NAMALWA (cell line): ENCODE results near the gene TNFRSF13B.
"Not testable (repeated sequence)": the region's sequence is repeated elsewhere in the genome, so short reads cannot be mapped to it uniquely, and the experiment has no call there.

Source experiments
- DNase-seq: peaks from one replicate; pipeline ENCODE4 v3.0.0-alpha.2; 2015; ENCODE audit warnings: low spot score

TNFRSF13B gene

DNA sequence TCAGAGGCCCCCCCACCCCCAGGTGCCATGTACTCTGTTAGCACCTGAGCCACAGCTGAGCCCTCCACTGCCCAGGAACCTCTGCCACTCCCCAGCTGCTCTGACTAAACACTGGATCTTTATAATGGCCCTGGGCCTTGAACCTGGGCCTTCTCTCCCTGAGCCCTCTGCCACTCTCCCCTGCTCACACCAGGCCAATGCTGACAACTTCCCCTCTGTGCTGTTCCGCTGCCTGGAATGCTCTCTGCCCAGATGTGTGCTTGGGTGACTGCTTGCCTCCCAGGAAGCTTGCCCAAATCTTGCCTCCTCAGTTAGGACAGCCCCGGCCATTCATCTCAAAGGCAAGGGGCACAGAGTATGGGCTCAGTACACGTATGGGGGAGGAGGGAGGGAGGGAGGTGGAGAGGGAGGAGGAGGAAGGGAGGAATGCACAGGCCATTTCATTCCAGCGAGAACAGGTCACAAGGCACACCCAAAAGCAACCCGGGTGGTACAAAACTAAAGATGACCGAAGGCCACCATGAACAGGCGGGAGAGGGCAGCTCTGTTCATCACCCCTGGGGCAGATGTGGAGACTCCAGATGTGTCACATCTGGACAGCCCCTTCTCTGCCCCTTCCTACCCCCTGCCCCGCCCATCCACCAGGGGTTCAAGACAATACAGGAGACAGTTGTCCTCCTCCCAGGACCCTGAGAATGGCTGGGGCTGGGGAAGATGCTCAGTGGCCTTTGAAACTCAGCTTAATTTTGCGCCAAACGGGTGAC, 15.3 kb upstream of the TNFRSF13B start:
- peak; percentile 7 for DNase-seq

GRCh38 chr17:16986391-16986790, 14.5 kb upstream of the TNFRSF13B start:
- DNase-seq: peak; percentile 13

DNA sequence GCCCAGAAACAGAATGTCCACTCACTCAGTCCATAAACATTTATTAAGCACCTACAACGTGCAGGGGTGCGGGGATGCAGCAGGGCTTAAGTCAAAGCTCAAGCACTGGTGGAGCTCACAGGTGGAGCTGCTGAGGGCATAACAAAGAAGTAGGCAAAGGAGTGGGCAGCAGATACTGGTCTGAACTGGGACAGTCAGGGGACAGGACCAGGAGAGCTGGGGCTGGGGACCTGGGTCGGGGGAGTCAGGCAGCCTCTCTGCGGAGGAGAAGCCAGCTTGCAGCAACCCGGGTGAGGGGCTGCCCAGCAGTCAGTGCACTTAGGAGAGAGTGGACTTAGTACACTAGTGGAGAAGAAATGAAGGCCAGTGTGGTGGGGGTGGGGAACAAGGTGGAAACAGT, 10.0 kb upstream of the TNFRSF13B start:
- DNase-seq: no peak

- peak; percentile 76 for DNase-seq
These were observed 9.2 kb upstream of the TNFRSF13B start for GRCh38 chr17:16980813-16981731.

GRCh38 chr17:16980061-16980460, 8.1 kb upstream of the TNFRSF13B start:
- no peak for DNase-seq

GRCh38 chr17:16979237-16979823, 7.4 kb upstream of the TNFRSF13B start:
- DNase-seq: not testable (repeated sequence)

DNA sequence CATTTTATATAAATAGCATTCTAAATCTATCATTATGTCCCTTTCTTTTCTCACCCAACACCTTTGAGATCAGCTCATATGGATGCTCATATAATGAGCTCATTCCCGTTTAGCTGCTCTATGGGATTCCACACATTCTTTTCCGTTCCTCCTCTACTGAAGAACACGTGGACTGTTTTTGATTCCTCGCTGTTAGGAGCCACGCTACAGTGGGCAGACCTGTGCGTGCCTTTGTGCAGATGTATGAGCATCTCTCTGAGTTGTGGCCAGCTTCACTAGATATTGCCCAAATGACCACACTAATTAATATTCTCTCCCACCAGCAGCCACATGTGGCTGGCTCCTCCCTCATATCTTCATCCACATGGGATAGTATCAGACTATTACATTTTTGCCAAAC, 6.0 kb upstream of the TNFRSF13B start:
- DNase-seq: no peak

DNA sequence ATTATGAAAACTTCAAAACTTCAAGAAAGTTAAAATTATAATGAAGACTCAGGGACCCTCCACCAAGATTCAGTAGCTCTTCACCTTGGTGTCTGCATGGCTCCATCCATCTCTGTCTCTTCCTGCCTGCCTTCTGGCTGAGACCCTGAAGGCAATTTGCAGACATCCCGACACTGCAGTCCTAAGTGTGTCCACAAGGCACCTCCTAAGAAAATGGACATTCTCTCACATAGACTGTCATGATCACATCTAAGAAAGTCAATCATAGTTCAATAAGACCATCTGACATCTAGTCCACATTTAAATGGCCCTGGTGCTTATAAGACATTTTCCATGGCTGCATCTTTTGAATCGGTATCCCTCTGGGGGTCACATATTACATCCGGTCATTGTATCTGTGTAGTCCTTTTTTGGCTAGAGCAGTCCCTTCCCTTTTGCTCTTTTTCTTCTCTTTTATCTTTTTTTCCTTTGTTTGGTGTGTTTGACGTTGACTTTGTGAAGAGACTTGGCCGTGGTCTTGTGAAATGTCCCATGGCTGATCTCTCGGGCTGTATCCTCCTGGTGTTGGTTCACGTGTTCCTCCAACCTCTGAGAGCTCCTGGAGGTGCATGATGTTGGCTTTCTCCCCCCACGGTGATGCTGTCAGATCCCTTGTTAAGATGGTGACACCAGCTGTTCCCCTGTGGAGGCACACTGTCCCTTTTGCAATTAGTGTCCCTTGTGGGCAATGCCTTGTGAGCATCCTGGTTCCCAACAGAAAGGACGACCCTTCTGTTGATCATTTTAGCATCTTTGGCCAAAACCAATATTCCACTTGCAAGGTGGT, 5.0 kb upstream of the TNFRSF13B start:
- peak; percentile 10 for DNase-seq

- peak; percentile 34 for DNase-seq
These were observed 4.1 kb upstream of the TNFRSF13B start for GRCh38 chr17:16975744-16976625.

GRCh38 chr17:16975277-16975651, 3.3 kb upstream of the TNFRSF13B start:
- DNase-seq: peak; percentile 34

- no peak for DNase-seq
These were observed 2.8 kb upstream of the TNFRSF13B start for GRCh38 chr17:16974569-16975276.

- peak; percentile 47 for DNase-seq
These were observed 2.0 kb upstream of the TNFRSF13B start for GRCh38 chr17:16973760-16974540.

DNA sequence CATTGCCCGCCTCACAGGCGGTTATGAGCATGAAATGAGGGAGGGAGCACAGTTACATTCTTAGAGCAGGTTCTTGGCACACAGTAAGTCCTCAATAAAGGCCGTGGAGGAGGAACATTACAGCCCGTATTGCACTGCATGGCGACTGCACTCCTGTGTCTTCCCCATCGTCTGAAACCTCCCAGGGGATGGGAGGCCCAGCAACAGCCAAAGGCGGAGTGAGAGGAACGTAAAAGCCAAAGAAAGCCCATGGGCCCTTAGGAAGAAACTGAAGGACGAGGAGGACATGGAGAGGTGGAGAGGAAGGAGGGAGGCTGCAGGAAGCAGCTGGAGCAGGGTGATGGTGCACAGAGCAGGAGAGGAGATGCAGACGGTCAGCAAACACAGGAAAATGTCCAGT, 1.1 kb upstream of the TNFRSF13B start:
- not testable (repeated sequence) for DNase-seq

DNA sequence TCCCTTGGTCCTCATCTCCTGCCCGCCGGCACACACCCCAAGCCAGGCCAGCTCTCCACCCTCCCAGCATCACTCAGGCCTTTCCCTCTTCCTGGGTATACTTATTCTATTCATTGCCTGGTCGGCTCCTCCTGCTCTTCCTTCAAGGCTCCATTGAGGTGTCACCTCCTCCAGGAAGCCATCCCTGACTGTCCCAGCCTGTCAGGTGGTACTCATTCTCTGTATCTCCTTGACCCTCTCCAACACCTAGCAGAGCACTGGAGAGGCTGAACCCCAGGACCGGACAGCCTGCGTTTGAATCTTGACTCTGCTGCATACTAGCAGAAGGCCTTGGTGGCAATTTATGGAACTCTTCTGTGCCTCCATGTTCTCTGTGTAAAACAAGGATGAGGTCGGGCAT, 428 bp upstream of the TNFRSF13B start:
- no peak for DNase-seq

GRCh38 chr17:16969931-16970906, 1.7 kb downstream of the TNFRSF13B start:
- DNase-seq: peak; percentile 27

DNA sequence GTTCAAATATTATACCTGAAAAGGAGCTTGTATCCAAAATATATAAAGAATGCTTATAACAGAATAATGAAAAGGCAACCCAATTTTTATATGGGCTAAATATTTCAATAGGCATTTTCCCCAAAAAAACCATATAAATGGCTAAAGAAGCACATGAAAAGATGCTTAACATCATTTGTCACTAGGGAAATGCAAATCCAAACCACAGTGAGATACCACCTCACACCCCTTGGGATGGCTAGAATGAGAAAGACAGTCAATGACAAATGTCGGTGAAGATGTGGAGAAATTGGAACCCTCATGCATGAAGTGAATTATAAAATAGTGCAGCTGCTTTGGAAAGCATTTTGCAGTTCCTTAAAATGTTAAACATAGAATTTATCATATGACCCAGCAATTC, 3.1 kb downstream of the TNFRSF13B start:
- no peak for DNase-seq

DNA sequence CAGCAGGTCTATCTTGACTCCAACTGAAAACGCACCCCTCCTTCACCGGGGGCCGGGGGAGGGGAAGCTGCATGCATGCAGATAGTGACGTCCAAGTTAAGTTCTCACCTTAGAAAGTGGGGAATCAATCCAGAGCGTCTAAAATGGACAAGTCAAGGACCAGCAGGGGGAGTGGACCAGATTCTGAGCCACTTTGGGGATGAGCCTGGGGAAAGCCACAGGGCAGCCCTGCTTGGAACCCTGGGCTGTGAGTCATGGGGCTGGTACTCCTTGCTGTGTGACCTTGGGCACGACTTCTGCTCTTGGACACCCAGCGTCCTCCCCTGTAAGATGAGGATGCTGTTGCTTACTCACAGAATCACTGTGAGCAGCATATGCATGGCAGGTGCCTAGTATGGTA, 9.1 kb downstream of the TNFRSF13B start:
- peak; percentile 4 for DNase-seq

- DNase-seq: no peak
These were observed 10.1 kb downstream of the TNFRSF13B start for GRCh38 chr17:16961792-16962191.
